ENCODE measurements around the gene PACSIN1. TPM values are rescaled to one million over a fixed set of nuclear protein-coding genes. Genes with fewer than 3 reads are reported as not detected.

The PACSIN1 gene
- total RNA-seq, 6 experiments from 2014 or later: 0.05 to 0.37 (median 0.22) TPM; not detected in 1

- H3K4me3 ChIP-seq: no peak overlapping the region
- no peak overlapping the region for H3K27ac ChIP-seq
- WGBS (ENCODE audit: insufficient coverage, low coverage, low lambda C conversion rate, missing lambda C conversion rate): 73% methylated on average over 3 of the region's 11 CpGs
- H3K4me1 ChIP-seq: peaks cover 0 to 10% (median 0%) of the 10 kb centered on the region in 4 donors
- no peaks in the 10 kb centered on the region for H3K27me3 ChIP-seq
- TF ChIP-seq POLR2A (IDR thresholded peaks at IDR 0.05) (no peak), CTCF (IDR thresholded peaks at IDR 0.05) (no peak)
- DNase-seq (no peak), ATAC-seq (no peak)
- no peaks in the 10 kb centered on the region for H3K36me3 ChIP-seq
- H3K9me3 ChIP-seq: no peaks in the 10 kb centered on the region
- intact Hi-C loops (cut with DNase I): no loop called here
These were observed 82.1 kb downstream of the PACSIN1 start for GRCh38 chr6:34547701-34548644.

- H3K36me3 ChIP-seq: no peaks in the 10 kb centered on the region
- peaks cover 0 to 10% (median 0%) of the 10 kb centered on the region in 4 donors for H3K4me1 ChIP-seq
- no peaks in the 10 kb centered on the region for H3K9me3 ChIP-seq
- H3K4me3 ChIP-seq: no peak overlapping the region
- no peaks in the 10 kb centered on the region for H3K27me3 ChIP-seq
- DNase-seq (no peak), ATAC-seq (no peak)
- H3K27ac ChIP-seq: no peak overlapping the region
- WGBS (ENCODE audit: insufficient coverage, low coverage, low lambda C conversion rate, missing lambda C conversion rate): 86% methylated on average over 9 of the region's 16 CpGs
- intact Hi-C loops (cut with DNase I): no loop called here
- no peak for TF ChIP-seq CTCF (IDR thresholded peaks at IDR 0.05)
- no peak for TF ChIP-seq POLR2A (IDR thresholded peaks at IDR 0.05)
These were observed 83.3 kb downstream of the PACSIN1 start for GRCh38 chr6:34549026-34549803.

GRCh38 chr6:34549804-34550202 is 83.9 kb downstream of the PACSIN1 start:
- H3K36me3 ChIP-seq: no peaks in the 10 kb centered on the region
- no CpG with 5 or more reads among the region's 2 CpGs for whole genome bisulfite sequencing (ENCODE audit: insufficient coverage, low coverage, low lambda C conversion rate, missing lambda C conversion rate)
- no peaks in the 10 kb centered on the region for H3K27me3 ChIP-seq
- no peak for ATAC-seq
- intact Hi-C loops (cut with DNase I): no loop called here
- no peak overlapping the region for H3K4me3 ChIP-seq
- TF ChIP-seq POLR2A (IDR thresholded peaks at IDR 0.05): no peak
- no peak for TF ChIP-seq CTCF (IDR thresholded peaks at IDR 0.05)
- no peaks in the 10 kb centered on the region for H3K9me3 ChIP-seq
- peaks cover 0 to 10% (median 0%) of the 10 kb centered on the region in 4 donors for H3K4me1 ChIP-seq
- DNase-seq: no peak
- no peak overlapping the region for H3K27ac ChIP-seq

- TF ChIP-seq POLR2A (IDR thresholded peaks at IDR 0.05) (no peak), CTCF (IDR thresholded peaks at IDR 0.05) (no peak)
- WGBS (ENCODE audit: insufficient coverage, low coverage, low lambda C conversion rate, missing lambda C conversion rate): 80% methylated on average over 2 of the region's 8 CpGs
- Histone ChIP-seq H3K27ac (no peak overlapping the region), H3K36me3 (no peaks in the 10 kb centered on the region), H3K9me3 (no peaks in the 10 kb centered on the region), H3K27me3 (no peaks in the 10 kb centered on the region), H3K4me1 (peaks cover 0 to 10% (median 0%) of the 10 kb centered on the region in 4 donors), H3K4me3 (no peak overlapping the region)
- intact Hi-C loops (cut with DNase I): no loop called here
- ATAC-seq (no peak), DNase-seq (no peak)
These were observed 85.8 kb downstream of the PACSIN1 start for GRCh38 chr6:34551720-34552119.
